Measurements from ENCODE around the gene CDSN. TPM values are rescaled to one million over a fixed set of nuclear protein-coding genes. Genes with fewer than 3 reads are reported as not detected.

The CDSN gene
- total and polyA plus RNA-seq, 2 of the 4 experiments (the other 2 are of a cell fraction): not detected

DNA sequence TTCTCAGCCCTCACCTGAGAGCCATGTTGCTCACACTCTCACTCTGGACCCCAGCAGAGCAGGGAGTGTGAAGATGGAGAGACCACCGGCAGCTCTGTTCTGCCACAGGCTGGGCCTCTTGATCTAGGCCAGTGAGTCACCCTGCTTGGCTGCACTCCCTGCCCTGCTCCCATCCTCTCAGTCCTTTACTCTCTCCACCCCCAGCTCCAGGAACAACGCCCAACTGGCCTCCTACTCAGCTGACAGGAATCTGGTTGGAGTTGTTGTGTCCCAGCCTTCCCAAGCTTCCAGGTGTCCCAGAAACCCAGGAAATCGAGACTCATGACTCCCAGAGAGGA lies 5.7 kb downstream of the CDSN start, which contains the start of gene PSORS1C1:
PSORS1C1 (plus strand) TSS at position 260 of the 338 bp plus-strand sequence. CDS start 14,833 bp downstream, outside the sequence.
- in situ Hi-C loops (cut with MboI; ENCODE audit: low sequenced_read_pairs) (no loop called here), dilution Hi-C loops (cut with HindIII; ENCODE audit: low sequenced_read_pairs, unreplicated experiment) (no loop called here), intact Hi-C loops (cut with micrococcal nuclease) (no loop called here)
- Histone ChIP-seq H3K36me3 (ENCODE audit: control insufficient read depth, insufficient read depth, low read length) (no peaks in the 10 kb centered on the region), H3K4me2 (ENCODE audit: low read depth, low read length) (peak within 1 kb of the TSS; percentile 22), H3K27me3 (ENCODE audit: control insufficient read depth, insufficient read depth, low read length) (peaks cover 21% of the 10 kb centered on the region), H3K9ac (ENCODE audit: low read depth, low read length) (peak within 1 kb of the TSS; percentile 27; the same call in 1 of the 2 replicates), H3K9me1 (ENCODE audit: insufficient read depth, low read length) (peaks cover 15% of the 10 kb centered on the region), H2BK15ac (ENCODE audit: low read depth, low read length) (peak within 1 kb of the TSS; percentile 80; the same call in 2 of the 3 replicates), H3K4me1 (ENCODE audit: control insufficient read depth, insufficient read depth, low read length) (peaks cover 11% of the 10 kb centered on the region), H3K27ac (ENCODE audit: insufficient read depth, low read length) (peak within 1 kb of the TSS; percentile 75), H4K91ac (ENCODE audit: insufficient read depth, low read depth, low read length) (peak within 1 kb of the TSS; percentile 93), H2BK120ac (ENCODE audit: low read depth, low read length) (peak within 1 kb of the TSS; percentile 92), H3K18ac (ENCODE audit: low read depth, low read length) (peak within 1 kb of the TSS; percentile 48), H2BK5ac (ENCODE audit: low read depth, low read length, poor library complexity, severe bottlenecking) (peak within 1 kb of the TSS; percentile 71), H2AFZ (replicated peaks; ENCODE audit: low read length, poor library complexity) (peak within 1 kb of the TSS; percentile 82), H3K56ac (ENCODE audit: extremely low read depth, insufficient read depth, low read length) (no peak within 1 kb of the TSS), H2AK9ac (replicated peaks; ENCODE audit: low read depth, low read length, poor library complexity) (peak within 1 kb of the TSS; percentile 86), H2AK5ac (ENCODE audit: low read depth, low read length) (peak within 1 kb of the TSS; percentile 89), H4K8ac (ENCODE audit: low read depth in 2 of 2, low read length in 2 of 2) (peak within 1 kb of the TSS; percentile 84 to 92), H3K4me3 (ENCODE audit: insufficient read depth, low read depth, low read length) (no peak within 1 kb of the TSS), H2BK20ac (ENCODE audit: low read depth, low read length) (peak within 1 kb of the TSS; percentile 82), H3K14ac (replicated peaks; ENCODE audit: low read depth, low read length) (peak within 1 kb of the TSS; percentile 80), H4K5ac (ENCODE audit: low read depth, low read length) (peak within 1 kb of the TSS; percentile 47), H3K4ac (ENCODE audit: low read depth, low read length) (peak within 1 kb of the TSS; percentile 90), H4K20me1 (ENCODE audit: insufficient read depth, low read length) (no peaks in the 10 kb centered on the region), H3K9me3 (ENCODE audit: control insufficient read depth, insufficient read depth, low read length) (no peaks in the 10 kb centered on the region), H3K23ac (ENCODE audit: low read depth, low read length) (peak within 1 kb of the TSS; percentile 60; the same call in 1 of the 2 replicates), H3K79me1 (ENCODE audit: low read depth in 1 of 2, low read length in 2 of 2) (peaks cover 0 to 9% of the 10 kb centered on the region in 2 experiments; a peak in 2 of 4 replicates)
- DNase-seq: peak; percentile 95
- TF ChIP-seq, protein P1, sequence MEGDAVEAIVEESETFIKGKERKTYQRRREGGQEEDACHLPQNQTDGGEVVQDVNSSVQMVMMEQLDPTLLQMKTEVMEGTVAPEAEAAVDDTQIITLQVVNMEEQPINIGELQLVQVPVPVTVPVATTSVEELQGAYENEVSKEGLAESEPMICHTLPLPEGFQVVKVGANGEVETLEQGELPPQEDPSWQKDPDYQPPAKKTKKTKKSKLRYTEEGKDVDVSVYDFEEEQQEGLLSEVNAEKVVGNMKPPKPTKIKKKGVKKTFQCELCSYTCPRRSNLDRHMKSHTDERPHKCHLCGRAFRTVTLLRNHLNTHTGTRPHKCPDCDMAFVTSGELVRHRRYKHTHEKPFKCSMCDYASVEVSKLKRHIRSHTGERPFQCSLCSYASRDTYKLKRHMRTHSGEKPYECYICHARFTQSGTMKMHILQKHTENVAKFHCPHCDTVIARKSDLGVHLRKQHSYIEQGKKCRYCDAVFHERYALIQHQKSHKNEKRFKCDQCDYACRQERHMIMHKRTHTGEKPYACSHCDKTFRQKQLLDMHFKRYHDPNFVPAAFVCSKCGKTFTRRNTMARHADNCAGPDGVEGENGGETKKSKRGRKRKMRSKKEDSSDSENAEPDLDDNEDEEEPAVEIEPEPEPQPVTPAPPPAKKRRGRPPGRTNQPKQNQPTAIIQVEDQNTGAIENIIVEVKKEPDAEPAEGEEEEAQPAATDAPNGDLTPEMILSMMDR (conservative IDR thresholded peaks at IDR 0.05; ENCODE audit: low read depth, low read length): no peak
- no peak for TF ChIP-seq MXI1 (IDR thresholded peaks at IDR 0.05; ENCODE audit: borderline replicate concordance, low read depth, low read length)
- TF ChIP-seq POLR2A (IDR thresholded peaks at IDR 0.05; ENCODE audit: low read depth, low read length): no peak
- no peak for TF ChIP-seq SMC3 (IDR thresholded peaks at IDR 0.05; ENCODE audit: low read depth, low read length)
- TF ChIP-seq BHLHE40 (IDR thresholded peaks at IDR 0.05; ENCODE audit: low read depth, low read length): no peak
- peak; percentile 91; the same call in 1 of the 2 replicates for TF ChIP-seq MAZ (IDR thresholded peaks at IDR 0.05; ENCODE audit: borderline replicate concordance, low read depth, low read length)
- TF ChIP-seq CEBPB (IDR thresholded peaks at IDR 0.05; ENCODE audit: low read depth, low read length): no peak
- TF ChIP-seq, protein P2, sequence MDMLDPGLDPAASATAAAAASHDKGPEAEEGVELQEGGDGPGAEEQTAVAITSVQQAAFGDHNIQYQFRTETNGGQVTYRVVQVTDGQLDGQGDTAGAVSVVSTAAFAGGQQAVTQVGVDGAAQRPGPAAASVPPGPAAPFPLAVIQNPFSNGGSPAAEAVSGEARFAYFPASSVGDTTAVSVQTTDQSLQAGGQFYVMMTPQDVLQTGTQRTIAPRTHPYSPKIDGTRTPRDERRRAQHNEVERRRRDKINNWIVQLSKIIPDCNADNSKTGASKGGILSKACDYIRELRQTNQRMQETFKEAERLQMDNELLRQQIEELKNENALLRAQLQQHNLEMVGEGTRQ (IDR thresholded peaks at IDR 0.05; ENCODE audit: low read depth, low read length): no peak
- TF ChIP-seq RAD21 (IDR thresholded peaks at IDR 0.05; ENCODE audit: low read length): no peak
- no peak for TF ChIP-seq RCOR1 (IDR thresholded peaks at IDR 0.05; ENCODE audit: insufficient replicate concordance, low read length)
- TF ChIP-seq NFE2L2 (IDR thresholded peaks at IDR 0.05; ENCODE audit: low read depth, low read length): no peak
- no peak for TF ChIP-seq CHD1 (IDR thresholded peaks at IDR 0.05; ENCODE audit: low read depth, low read length)
- TF ChIP-seq, protein P3, sequence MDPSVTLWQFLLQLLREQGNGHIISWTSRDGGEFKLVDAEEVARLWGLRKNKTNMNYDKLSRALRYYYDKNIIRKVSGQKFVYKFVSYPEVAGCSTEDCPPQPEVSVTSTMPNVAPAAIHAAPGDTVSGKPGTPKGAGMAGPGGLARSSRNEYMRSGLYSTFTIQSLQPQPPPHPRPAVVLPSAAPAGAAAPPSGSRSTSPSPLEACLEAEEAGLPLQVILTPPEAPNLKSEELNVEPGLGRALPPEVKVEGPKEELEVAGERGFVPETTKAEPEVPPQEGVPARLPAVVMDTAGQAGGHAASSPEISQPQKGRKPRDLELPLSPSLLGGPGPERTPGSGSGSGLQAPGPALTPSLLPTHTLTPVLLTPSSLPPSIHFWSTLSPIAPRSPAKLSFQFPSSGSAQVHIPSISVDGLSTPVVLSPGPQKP (IDR thresholded peaks at IDR 0.05; ENCODE audit: borderline replicate concordance, low read depth, low read length): no peak
- TF ChIP-seq FOS (IDR thresholded peaks at IDR 0.05; ENCODE audit: low read depth, low read length): peak; percentile 76
- no peak for TF ChIP-seq RFX5 (IDR thresholded peaks at IDR 0.05; ENCODE audit: low read depth, low read length)
- TF ChIP-seq MAFK (IDR thresholded peaks at IDR 0.05; ENCODE audit: low read depth, low read length): no peak
- ATAC-seq (ENCODE audit: low read depth): peak; percentile 99
- no CpG with 5 or more reads among the region's 3 CpGs for WGBS, 2 experiments (ENCODE audit: extremely low coverage in 2 of 2, insufficient read length in 1 of 2)
- no TSS peak for BruUV-seq (replicated peaks)
- POLR2A ChIA-PET (ENCODE audit: unreplicated experiment): no interaction called here
- CTCF ChIA-PET: interaction anchor here (0.7 to 3.4 kb wide), 4 partner anchors 23 to 78 kb away, joined by 3 to 10 read pairs (median 4); no protein-coding TSS in a partner anchor
